Measurements from ENCODE around the gene DENND1A. TPM values are rescaled to one million over a fixed set of nuclear protein-coding genes. Genes with fewer than 3 reads are reported as not detected.

Gene DENND1A
- total and polyA plus RNA-seq, 2 donors from 2014 or later: 16.3 to 19.6 TPM

GRCh38 chr9:123807251-123807650 is 122.7 kb downstream of the DENND1A start:
- H3K9me3 ChIP-seq (ENCODE audit: control insufficient read depth in 2 of 3, insufficient read depth in 1 of 3, low read length in 3 of 3): no peaks in the 10 kb centered on the region
- H3K9ac ChIP-seq (ENCODE audit: low read length in 3 of 3): no peak overlapping the region
- H3K4me1 ChIP-seq (ENCODE audit: control insufficient read depth in 2 of 3, insufficient read depth in 2 of 3, low read depth in 1 of 3, low read length in 3 of 3): no peaks in the 10 kb centered on the region
- H3K27me3 ChIP-seq (ENCODE audit: control insufficient read depth, insufficient read depth, low read length): no peaks in the 10 kb centered on the region
- FAIRE-seq (no peak), DNase-seq (no peak)
- intact Hi-C loops (cut with DNase I): no loop called here
- no peak overlapping the region for H3K4me3 ChIP-seq (ENCODE audit: low read length in 3 of 3)
- no peaks in the 10 kb centered on the region for H3K36me3 ChIP-seq (ENCODE audit: control insufficient read depth in 2 of 3, insufficient read depth in 3 of 3, low read length in 3 of 3)
- TF ChIP-seq CTCF (IDR thresholded peaks at IDR 0.05; ENCODE audit: borderline replicate concordance, extremely low read depth, insufficient read depth): no peak
- no peak overlapping the region for H3K27ac ChIP-seq (ENCODE audit: low read depth in 2 of 2, low read length in 2 of 2)

DNA sequence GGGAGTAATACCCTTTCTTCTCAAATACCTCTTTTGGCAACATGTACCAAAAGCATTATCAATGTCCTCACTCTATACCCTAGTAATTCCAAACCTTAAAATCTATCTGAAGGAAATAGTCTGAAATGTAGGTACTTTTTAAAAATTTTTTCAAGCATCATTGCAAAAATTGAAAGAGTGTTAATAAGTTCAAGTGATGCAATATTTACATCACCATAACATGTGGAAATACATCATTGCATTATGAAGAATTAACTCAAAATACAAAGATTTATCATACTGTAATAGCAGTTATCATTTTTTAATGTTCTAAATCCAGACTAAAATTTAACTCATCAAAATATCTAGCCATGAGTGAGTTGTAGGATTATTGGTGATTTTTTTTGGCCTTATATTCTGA is 123.1 kb downstream of the DENND1A start:
- no peak for DNase-seq
- no peak for FAIRE-seq
- Histone ChIP-seq H3K27ac (ENCODE audit: low read depth in 2 of 2, low read length in 2 of 2) (no peak overlapping the region), H3K9ac (ENCODE audit: low read length in 3 of 3) (no peak overlapping the region), H3K4me3 (ENCODE audit: low read length in 3 of 3) (no peak overlapping the region), H3K9me3 (ENCODE audit: control insufficient read depth in 2 of 3, insufficient read depth in 1 of 3, low read length in 3 of 3) (no peaks in the 10 kb centered on the region), H3K36me3 (ENCODE audit: control insufficient read depth in 2 of 3, insufficient read depth in 3 of 3, low read length in 3 of 3) (no peaks in the 10 kb centered on the region), H3K27me3 (ENCODE audit: control insufficient read depth, insufficient read depth, low read length) (no peaks in the 10 kb centered on the region), H3K4me1 (ENCODE audit: control insufficient read depth in 2 of 3, insufficient read depth in 2 of 3, low read depth in 1 of 3, low read length in 3 of 3) (no peaks in the 10 kb centered on the region)
- no peak for TF ChIP-seq CTCF (IDR thresholded peaks at IDR 0.05; ENCODE audit: borderline replicate concordance, extremely low read depth, insufficient read depth)
- intact Hi-C loops (cut with DNase I): no loop called here

DNA sequence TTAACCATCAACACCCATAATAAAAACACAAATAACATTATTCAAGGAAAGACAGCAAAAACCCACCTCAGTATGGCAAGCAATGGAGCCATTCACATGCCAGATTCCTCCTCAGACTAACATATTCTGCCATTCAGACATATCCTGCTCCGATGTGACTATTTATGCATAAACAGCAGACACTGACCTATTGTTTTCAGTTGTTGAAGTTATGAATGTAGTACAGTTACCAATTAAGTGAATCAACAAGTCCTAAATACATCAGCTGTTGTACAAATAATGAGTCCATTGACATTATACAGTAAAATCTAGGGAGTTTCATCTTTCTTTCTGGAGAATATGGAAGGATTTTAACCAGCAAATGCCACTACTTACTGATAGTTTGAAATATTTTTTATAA is 131.7 kb downstream of the DENND1A start:
- H3K9me3 ChIP-seq (ENCODE audit: control insufficient read depth in 2 of 3, insufficient read depth in 1 of 3, low read length in 3 of 3): no peaks in the 10 kb centered on the region
- no peak for TF ChIP-seq CTCF (IDR thresholded peaks at IDR 0.05; ENCODE audit: borderline replicate concordance, extremely low read depth, insufficient read depth)
- H3K27me3 ChIP-seq (ENCODE audit: control insufficient read depth, insufficient read depth, low read length): no peaks in the 10 kb centered on the region
- peaks cover 0 to 5% (median 0%) of the 10 kb centered on the region in 3 donors for H3K4me1 ChIP-seq (ENCODE audit: control insufficient read depth in 2 of 3, insufficient read depth in 2 of 3, low read depth in 1 of 3, low read length in 3 of 3)
- H3K4me3 ChIP-seq (ENCODE audit: low read length in 3 of 3): no peak overlapping the region
- no peak overlapping the region for H3K9ac ChIP-seq (ENCODE audit: low read length in 3 of 3)
- no peak overlapping the region for H3K27ac ChIP-seq (ENCODE audit: low read depth in 2 of 2, low read length in 2 of 2)
- FAIRE-seq (no peak), DNase-seq (no peak)
- no peaks in the 10 kb centered on the region for H3K36me3 ChIP-seq (ENCODE audit: control insufficient read depth in 2 of 3, insufficient read depth in 3 of 3, low read length in 3 of 3)
- intact Hi-C loops (cut with DNase I): no loop called here

Data from kidney (tissue), 14 donors.